ENCODE results near the gene CSMD2. TPM values are rescaled to one million over a fixed set of nuclear protein-coding genes. Genes with fewer than 3 reads are reported as not detected.

CSMD2 gene
- polyA plus RNA-seq, 1 experiment: 2.3 TPM

GRCh38 chr1:33617451-33617850 lies 547.6 kb downstream of the CSMD2 start:
- TF ChIP-seq CTCF (IDR thresholded peaks at IDR 0.05; ENCODE audit: low read depth, low read length): no peak
- POLR2A ChIA-PET: no interaction called here

DNA sequence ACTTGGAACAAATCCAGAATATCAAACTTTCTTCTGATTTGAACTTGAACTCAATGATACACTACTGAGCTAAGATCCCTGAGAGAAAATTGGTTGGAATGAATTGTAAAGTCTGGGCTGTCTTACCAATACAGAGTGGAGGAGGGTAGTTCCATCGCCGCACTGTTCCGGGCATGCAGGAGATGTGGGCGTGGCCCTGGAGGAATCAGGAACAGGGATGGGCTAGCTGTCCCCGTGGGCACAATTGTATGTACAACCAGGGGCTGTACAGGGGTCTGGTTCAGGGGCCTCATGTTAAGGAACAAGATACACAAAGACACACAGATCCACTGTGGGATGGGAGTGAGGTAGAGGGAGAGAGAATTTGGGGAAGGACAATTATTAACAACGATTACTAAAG lies 548.2 kb downstream of the CSMD2 start:
- POLR2A ChIA-PET: no interaction called here
- no peak for TF ChIP-seq CTCF (IDR thresholded peaks at IDR 0.05; ENCODE audit: low read depth, low read length)
- CTCF ChIA-PET: interaction anchor here (1.9 kb wide), 1 partner anchor 16 kb away, joined by 14 read pairs; no protein-coding TSS in a partner anchor

More at GRCh38 chr1:33617451-33617850, 547.6 kb downstream of the CSMD2 start:
- DNase-seq (ENCODE audit: low read depth, low spot score): no peak
- Histone ChIP-seq H3K27me3 (ENCODE audit: control insufficient read depth, insufficient read depth, low read length) (no peaks in the 10 kb centered on the region), H3K9me3 (ENCODE audit: control insufficient read depth, insufficient read depth, low read length) (no peaks in the 10 kb centered on the region), H3K27ac (ENCODE audit: low read depth, low read length) (no peak overlapping the region), H3K4me3 (ENCODE audit: low read depth, low read length) (no peak overlapping the region)
- CTCF ChIA-PET: interaction anchor here (1.0 to 1.9 kb wide), 2 partner anchors 15 to 147 kb away, joined by 4 to 14 read pairs; no protein-coding TSS in a partner anchor

DNA sequence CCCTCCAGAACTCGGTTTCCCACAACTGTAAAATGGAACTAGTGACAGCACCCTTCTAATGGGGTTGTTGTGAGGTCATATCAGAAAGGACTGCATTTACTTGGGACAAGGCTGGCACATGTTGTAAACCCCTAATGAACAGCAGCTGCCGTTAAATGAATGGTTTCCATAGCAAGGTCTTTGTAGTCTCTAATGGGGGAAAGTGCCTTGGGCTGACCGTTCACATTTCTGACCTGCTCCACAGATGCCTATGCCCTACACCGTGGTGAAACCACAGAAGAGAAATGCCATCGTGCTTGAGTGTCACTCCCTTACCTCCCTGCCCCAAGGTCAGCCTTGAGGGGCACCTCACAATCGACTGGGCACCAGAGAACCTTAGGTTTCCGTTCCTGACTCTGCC lies 549.5 kb downstream of the CSMD2 start:
- TF ChIP-seq CTCF (IDR thresholded peaks at IDR 0.05; ENCODE audit: low read depth, low read length): no peak
- no peak overlapping the region for H3K27ac ChIP-seq (ENCODE audit: low read depth, low read length)
- H3K27me3 ChIP-seq (ENCODE audit: control insufficient read depth, insufficient read depth, low read length): no peaks in the 10 kb centered on the region
- no peaks in the 10 kb centered on the region for H3K9me3 ChIP-seq (ENCODE audit: control insufficient read depth, insufficient read depth, low read length)
- CTCF ChIA-PET: interaction anchor here (1.0 kb wide), 1 partner anchor 15 kb away, joined by 3 read pairs; no protein-coding TSS in a partner anchor
- DNase-seq (ENCODE audit: low read depth, low spot score): no peak
- H3K4me3 ChIP-seq (ENCODE audit: low read depth, low read length): no peak overlapping the region
- POLR2A ChIA-PET: no interaction called here

More for the DNA sequence above, 548.2 kb downstream of the CSMD2 start:
- Histone ChIP-seq H3K27ac (ENCODE audit: low read depth, low read length) (no peak overlapping the region), H3K4me3 (ENCODE audit: low read depth, low read length) (no peak overlapping the region), H3K27me3 (ENCODE audit: control insufficient read depth, insufficient read depth, low read length) (no peaks in the 10 kb centered on the region), H3K9me3 (ENCODE audit: control insufficient read depth, insufficient read depth, low read length) (no peaks in the 10 kb centered on the region)
- DNase-seq (ENCODE audit: low read depth, low spot score): no peak

GRCh38 chr1:33610864-33611455 lies 554.1 kb downstream of the CSMD2 start:
- H3K27me3 ChIP-seq (ENCODE audit: control insufficient read depth, insufficient read depth, low read length): no peaks in the 10 kb centered on the region
- H3K4me3 ChIP-seq (ENCODE audit: low read depth, low read length): no peak overlapping the region
- CTCF ChIA-PET: interaction anchor here (0.5 to 2.0 kb wide), 5 partner anchors 20 to 677 kb away, joined by 3 to 16 read pairs (median 3); no protein-coding TSS in a partner anchor
- POLR2A ChIA-PET: no interaction called here
- H3K27ac ChIP-seq (ENCODE audit: low read depth, low read length): no peak overlapping the region
- H3K9me3 ChIP-seq (ENCODE audit: control insufficient read depth, insufficient read depth, low read length): no peaks in the 10 kb centered on the region; the same call in 1 of the 2 replicates
- no peak for TF ChIP-seq CTCF (IDR thresholded peaks at IDR 0.05; ENCODE audit: low read depth, low read length)
- no peak for DNase-seq (ENCODE audit: low read depth, low spot score)

- Histone ChIP-seq H3K27me3 (ENCODE audit: control insufficient read depth, insufficient read depth, low read length) (no peaks in the 10 kb centered on the region), H3K27ac (ENCODE audit: low read depth, low read length) (no peak overlapping the region), H3K9me3 (ENCODE audit: control insufficient read depth, insufficient read depth, low read length) (no peaks in the 10 kb centered on the region; the same call in 1 of the 2 replicates), H3K4me3 (ENCODE audit: low read depth, low read length) (no peak overlapping the region)
- CTCF ChIA-PET: interaction anchor here (0.5 to 2.0 kb wide), 6 partner anchors 20 to 676 kb away, joined by 3 to 16 read pairs (median 4); no protein-coding TSS in a partner anchor
- POLR2A ChIA-PET: interaction anchor here (0.7 kb wide), 1 partner anchor 108 kb away, joined by 5 read pairs; no protein-coding TSS in a partner anchor
- no peak for TF ChIP-seq CTCF (IDR thresholded peaks at IDR 0.05; ENCODE audit: low read depth, low read length)
- no peak for DNase-seq (ENCODE audit: low read depth, low spot score)
Measured at GRCh38 chr1:33610391-33610790, 554.6 kb downstream of the CSMD2 start.
